Keratinocyte (primary cell): ENCODE results near the gene IRAK2. TPM values are rescaled to one million over a fixed set of nuclear protein-coding genes. Genes with fewer than 3 reads are reported as not detected.
A peak's percentile ranks its signal among the peaks of the same experiment; 100 is the strongest.
"Not testable (repeated sequence)": the region's sequence is repeated elsewhere in the genome, so short reads cannot be mapped to it uniquely, and the experiment has no call there.

ENCODE experiments used
- DNase-seq: peaks from one replicate; pipeline ENCODE4 v3.0.0-alpha.2; 2011; ENCODE audit warnings: low read depth, missing footprints, low spot score
- FAIRE-seq: peaks from 2 replicates; lab custom pipeline; 2011; peaks lifted over from hg19 to GRCh38; lab: Jason Lieb, UNC
- H2AFZ ChIP-seq: 2 replicates; pipeline ENCODE4 v1.6.0; 2012; ENCODE audit warnings: low read length, control low read depth, inconsistent platforms; ENCODE audit not compliant: control insufficient read depth
- H3K27ac ChIP-seq: 2 replicates; pipeline ENCODE4 v1.5.1; 2011; ENCODE audit warnings: low read length; ENCODE audit not compliant: control insufficient read depth, insufficient read depth
- H3K27me3 ChIP-seq: 3 replicates; pipeline ENCODE4 v1.6.0; 2011; ENCODE audit warnings: low read length; ENCODE audit not compliant: control insufficient read depth, insufficient read depth; ENCODE audit errors: extremely low read depth
- H3K36me3 ChIP-seq, 2 experiments: 2 replicates in 1 of 2; 3 replicates in 1 of 2; pipeline ENCODE4 v1.5.1; 2011; ENCODE audit warnings: low read length in 2 of 2, mild to moderate bottlenecking in 1 of 2; ENCODE audit not compliant: control insufficient read depth in 2 of 2, insufficient read depth in 2 of 2; ENCODE audit errors: extremely low read depth in 1 of 2
- H3K4me1 ChIP-seq: 3 replicates; pipeline ENCODE4 v1.5.1; 2011; ENCODE audit warnings: low read length; ENCODE audit not compliant: control insufficient read depth, insufficient read depth; ENCODE audit errors: extremely low read depth
- H3K4me2 ChIP-seq: 3 replicates; pipeline ENCODE4 v1.6.0; 2011; ENCODE audit warnings: low read depth, low read length; ENCODE audit not compliant: control insufficient read depth, insufficient read depth; ENCODE audit errors: extremely low read depth
- H3K4me3 ChIP-seq, 3 experiments: fragments of 200-600 bp in 1 of 3; sonication (generic) in 1 of 3; 2 replicates in 2 of 3; 3 replicates in 1 of 3; pipeline ENCODE4 v1.5.1; 2011 to 2016; ENCODE audit warnings: low read length in 3 of 3, mild to moderate bottlenecking in 3 of 3, control low read depth in 2 of 3, inconsistent platforms in 1 of 3, low read depth in 1 of 3, mixed read lengths in 1 of 3, mixed run types in 1 of 3, moderate library complexity in 1 of 3; ENCODE audit not compliant: control insufficient read depth in 2 of 3, insufficient read depth in 2 of 3; ENCODE audit errors: extremely low read depth in 1 of 3
- H3K79me2 ChIP-seq: 2 replicates; pipeline ENCODE4 v1.6.0; 2012; ENCODE audit warnings: low read length; ENCODE audit not compliant: control insufficient read depth, insufficient read depth
- H3K9ac ChIP-seq: 3 replicates; pipeline ENCODE4 v1.6.0; 2011; ENCODE audit warnings: low read length; ENCODE audit not compliant: control insufficient read depth, insufficient read depth; ENCODE audit errors: extremely low read depth
- H3K9me1 ChIP-seq: 3 replicates; pipeline ENCODE4 v1.6.0; 2011; ENCODE audit warnings: low read length; ENCODE audit not compliant: control insufficient read depth, insufficient read depth; ENCODE audit errors: extremely low read depth
- H3K9me3 ChIP-seq: 2 replicates; pipeline ENCODE4 v1.5.1; 2012; ENCODE audit warnings: low read depth, low read length; ENCODE audit not compliant: control insufficient read depth
- H4K20me1 ChIP-seq: 3 replicates; pipeline ENCODE4 v1.6.0; 2011; ENCODE audit warnings: low read length; ENCODE audit not compliant: control insufficient read depth, insufficient read depth; ENCODE audit errors: extremely low read depth
- EZH2 ChIP-seq: IDR thresholded peaks from one replicate; pipeline ENCODE4 v1.6.1; 2012; ENCODE audit warnings: inconsistent platforms, mild to moderate bottlenecking, low read length, moderate library complexity
- dilution Hi-C: fragments of 300-500 bp; cut with MboI; formaldehyde crosslinking; loops from one replicate; pipeline ENCODE4 v1.7.0; 2020; ENCODE audit warnings: low sequenced_read_pairs; ENCODE audit not compliant: extremely low pct_ligation_motif_present
- polyA plus RNA-seq, 5 experiments: library from polyadenylated mRNA; depleted of rRNA in 3 of 5; stranded (reverse) in 3 of 5; stranded (forward) in 1 of 5; unstranded in 1 of 5; fragments of >200 nt; gene quantifications; 1 replicate in 1 of 5; 2 replicates in 3 of 5; 3 replicates in 1 of 5; pipeline versions ENCODE4 v1.2.1 to v1.2.3, GENCODE V29; 2011 to 2012; ENCODE audit warnings: missing spikeins in 2 of 5, low read depth in 1 of 5, low replicate concordance in 1 of 5
- TF ChIP-seq, protein P1 (sequence below), 3 experiments: IDR thresholded peaks in 1 of 3; conservative IDR thresholded peaks in 1 of 3; optimal IDR thresholded peaks in 1 of 3; 2 replicates in 2 of 3; 3 replicates in 1 of 3; pipeline versions ENCODE3 to v1.5.1; 2011; ENCODE audit warnings: low read length in 3 of 3, mild to moderate bottlenecking in 3 of 3, moderate library complexity in 2 of 3, control low read depth in 1 of 3, inconsistent platforms in 1 of 3; ENCODE audit not compliant: insufficient read depth in 2 of 3; ENCODE audit errors: extremely low read depth in 1 of 3

IRAK2 gene
- polyA plus RNA-seq, 1 donor (not counting 4 experiments of a cell fraction or from before 2014, with no cell fraction given), result 3.5 TPM

DNA sequence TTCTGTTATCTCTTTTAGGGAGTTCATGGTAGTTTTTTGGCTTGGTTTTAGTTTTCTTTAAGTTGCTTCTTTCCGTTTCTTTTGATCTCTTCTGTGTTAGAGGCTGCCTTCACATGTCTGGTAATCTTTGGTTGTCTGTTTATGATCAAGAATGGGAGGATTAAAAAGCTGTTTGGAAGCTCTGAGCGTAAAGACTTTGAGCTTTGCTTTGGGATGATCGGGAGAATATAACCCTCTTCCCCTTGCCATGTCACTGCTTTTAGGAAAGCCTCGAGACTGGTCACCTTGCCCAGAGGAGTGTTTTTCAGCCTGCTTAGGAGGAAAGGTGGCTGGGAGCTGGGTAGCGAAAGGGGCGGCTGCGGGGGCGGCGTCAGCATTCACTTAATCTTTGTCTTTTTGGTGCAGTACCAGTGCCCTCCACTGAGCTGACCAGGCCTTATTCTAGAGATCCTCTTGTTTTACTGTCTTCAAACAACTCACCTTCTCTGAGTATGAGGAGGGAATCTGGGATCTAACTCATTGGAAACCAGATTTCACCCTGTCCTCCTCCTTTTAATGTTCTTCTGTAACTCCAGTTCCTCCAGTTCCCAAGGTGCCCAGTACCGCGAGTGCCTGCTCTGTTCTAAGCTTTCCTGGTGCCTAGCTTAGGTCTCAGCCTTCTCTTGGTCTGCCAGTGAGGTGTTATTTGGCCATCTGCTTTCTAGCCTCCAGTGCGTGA is 99.1 kb downstream of the IRAK2 start:
- Histone ChIP-seq H3K4me2 (no peak overlapping the region), H3K36me3 (peaks cover 11 to 15% of the 10 kb centered on the region in 2 experiments), H3K79me2 (peaks cover 46% of the 10 kb centered on the region), H3K4me3 (no peak overlapping the region), H3K9me1 (no peaks in the 10 kb centered on the region), H3K27ac (no peak overlapping the region), H3K9ac (no peak overlapping the region), H3K4me1 (no peaks in the 10 kb centered on the region), H3K27me3 (no peaks in the 10 kb centered on the region), H4K20me1 (no peaks in the 10 kb centered on the region), H2AFZ (no peak overlapping the region), H3K9me3 (no peaks in the 10 kb centered on the region)
- DNase-seq (no peak), FAIRE-seq (no peak)
- dilution Hi-C loops, result no loop called here
- TF ChIP-seq EZH2, result no peak
- TF ChIP-seq, protein P1, sequence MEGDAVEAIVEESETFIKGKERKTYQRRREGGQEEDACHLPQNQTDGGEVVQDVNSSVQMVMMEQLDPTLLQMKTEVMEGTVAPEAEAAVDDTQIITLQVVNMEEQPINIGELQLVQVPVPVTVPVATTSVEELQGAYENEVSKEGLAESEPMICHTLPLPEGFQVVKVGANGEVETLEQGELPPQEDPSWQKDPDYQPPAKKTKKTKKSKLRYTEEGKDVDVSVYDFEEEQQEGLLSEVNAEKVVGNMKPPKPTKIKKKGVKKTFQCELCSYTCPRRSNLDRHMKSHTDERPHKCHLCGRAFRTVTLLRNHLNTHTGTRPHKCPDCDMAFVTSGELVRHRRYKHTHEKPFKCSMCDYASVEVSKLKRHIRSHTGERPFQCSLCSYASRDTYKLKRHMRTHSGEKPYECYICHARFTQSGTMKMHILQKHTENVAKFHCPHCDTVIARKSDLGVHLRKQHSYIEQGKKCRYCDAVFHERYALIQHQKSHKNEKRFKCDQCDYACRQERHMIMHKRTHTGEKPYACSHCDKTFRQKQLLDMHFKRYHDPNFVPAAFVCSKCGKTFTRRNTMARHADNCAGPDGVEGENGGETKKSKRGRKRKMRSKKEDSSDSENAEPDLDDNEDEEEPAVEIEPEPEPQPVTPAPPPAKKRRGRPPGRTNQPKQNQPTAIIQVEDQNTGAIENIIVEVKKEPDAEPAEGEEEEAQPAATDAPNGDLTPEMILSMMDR (optimal IDR thresholded peaks at IDR 0.05 in 1 of 3, IDR thresholded peaks at IDR 0.05 in 1 of 3, conservative IDR thresholded peaks at IDR 0.05 in 1 of 3; ENCODE audit: extremely low read depth in 1 of 3, insufficient read depth in 2 of 3, low read length in 3 of 3), result peak; percentile 16 to 56 (median 46)

DNA sequence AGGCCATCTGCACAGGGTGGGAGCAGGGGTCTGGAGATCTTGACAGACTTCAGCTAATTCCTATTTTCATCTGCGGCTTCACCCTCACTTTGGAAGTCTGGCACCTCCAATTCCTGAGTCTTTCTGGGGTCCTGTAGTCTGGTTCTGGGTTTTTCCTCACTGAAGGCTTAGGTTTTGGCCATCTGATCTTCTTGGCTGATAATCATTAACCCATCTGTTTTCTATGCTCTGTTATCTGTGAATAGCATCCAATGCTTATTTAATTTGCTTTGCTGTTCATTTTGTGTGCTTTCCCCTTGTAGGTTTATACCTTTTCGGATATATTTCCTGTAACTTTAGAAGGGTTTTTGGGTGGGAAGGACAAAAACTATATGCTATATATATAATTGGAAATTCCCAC is 101.1 kb downstream of the IRAK2 start:
- dilution Hi-C loops, result no loop called here
- Histone ChIP-seq H2AFZ (no peak overlapping the region), H3K36me3 (peaks cover 14 to 23% of the 10 kb centered on the region in 2 experiments), H4K20me1 (no peaks in the 10 kb centered on the region), H3K4me3 (no peak overlapping the region), H3K9me3 (no peaks in the 10 kb centered on the region), H3K4me1 (no peaks in the 10 kb centered on the region), H3K4me2 (no peak overlapping the region), H3K27me3 (no peaks in the 10 kb centered on the region), H3K9me1 (no peaks in the 10 kb centered on the region), H3K27ac (no peak overlapping the region), H3K9ac (no peak overlapping the region), H3K79me2 (peaks cover 62% of the 10 kb centered on the region)
- TF ChIP-seq EZH2, result no peak
- TF ChIP-seq, protein P1 (optimal IDR thresholded peaks at IDR 0.05 in 1 of 3, IDR thresholded peaks at IDR 0.05 in 1 of 3, conservative IDR thresholded peaks at IDR 0.05 in 1 of 3; ENCODE audit: extremely low read depth in 1 of 3, insufficient read depth in 2 of 3, low read length in 3 of 3), result no peak
- FAIRE-seq (no peak), DNase-seq (no peak)

DNA sequence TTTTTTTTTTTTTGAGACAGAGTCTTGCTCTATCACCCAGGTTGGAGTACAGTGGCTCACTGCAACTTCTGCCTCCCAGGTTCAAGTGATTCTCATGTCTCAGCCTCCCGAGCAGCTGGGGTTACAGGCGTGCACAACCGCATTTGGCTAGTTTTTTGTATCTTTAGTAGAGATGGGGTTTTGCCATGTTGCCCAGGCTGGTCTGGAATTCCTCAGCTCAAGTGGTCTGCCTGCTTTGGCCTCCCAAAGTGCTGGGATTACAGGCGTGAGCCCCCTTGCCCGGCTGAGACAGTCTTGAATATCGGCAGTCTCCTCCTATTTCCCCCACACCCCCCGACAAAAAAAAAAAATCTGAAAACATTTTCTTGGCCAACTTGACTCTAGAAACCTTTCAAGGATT is 102.2 kb downstream of the IRAK2 start:
- H3K4me1 ChIP-seq, H2AFZ ChIP-seq, H3K27ac ChIP-seq, H3K27me3 ChIP-seq, DNase-seq, H3K9ac ChIP-seq, H3K9me1 ChIP-seq, H3K9me3 ChIP-seq, H3K4me2 ChIP-seq, FAIRE-seq, H4K20me1 ChIP-seq, H3K4me3 ChIP-seq, dilution Hi-C loops: not testable (repeated sequence)
- Histone ChIP-seq H3K36me3 (peaks cover 10 to 24% of the 10 kb centered on the region in 2 experiments), H3K79me2 (peaks cover 66% of the 10 kb centered on the region)
